HG03097 (cell line): ENCODE results near the gene CCDC85A.

ENCODE experiments used
- ATAC-seq: cut with Tn5 transposase; IDR thresholded peaks from one replicate; pipeline ENCODE4 v1.9.1; 2021; ENCODE audit not compliant: unreplicated experiment, low FRiP score

CCDC85A gene

GRCh38 chr2:56234241-56234640 lies 50.5 kb downstream of the CCDC85A start:
- no peak for ATAC-seq

GRCh38 chr2:56239030-56239429 lies 55.2 kb downstream of the CCDC85A start:
- no peak for ATAC-seq

- no peak for ATAC-seq
Measured at GRCh38 chr2:56239437-56239836, 55.6 kb downstream of the CCDC85A start.

- no peak for ATAC-seq
Measured at GRCh38 chr2:56240210-56240609, 56.4 kb downstream of the CCDC85A start.

GRCh38 chr2:56244506-56244905 lies 60.7 kb downstream of the CCDC85A start:
- no peak for ATAC-seq

- ATAC-seq: no peak
Measured at GRCh38 chr2:56244911-56245530, 61.2 kb downstream of the CCDC85A start.

- no peak for ATAC-seq
Measured at GRCh38 chr2:56248965-56249742, 65.4 kb downstream of the CCDC85A start.

- ATAC-seq: no peak
Measured at GRCh38 chr2:56250153-56250729, 66.5 kb downstream of the CCDC85A start.

GRCh38 chr2:56260415-56260814 lies 76.6 kb downstream of the CCDC85A start:
- no peak for ATAC-seq

GRCh38 chr2:56262241-56262640 lies 78.5 kb downstream of the CCDC85A start:
- no peak for ATAC-seq

- no peak for ATAC-seq
Measured at GRCh38 chr2:56263876-56264275, 80.1 kb downstream of the CCDC85A start.

GRCh38 chr2:56266761-56267414 lies 83.1 kb downstream of the CCDC85A start:
- no peak for ATAC-seq

GRCh38 chr2:56267415-56267788 lies 83.6 kb downstream of the CCDC85A start:
- ATAC-seq: no peak

- ATAC-seq: no peak
Measured at GRCh38 chr2:56268856-56269255, 85.1 kb downstream of the CCDC85A start.

GRCh38 chr2:56271275-56271674 lies 87.5 kb downstream of the CCDC85A start:
- ATAC-seq: no peak

- ATAC-seq: no peak
Measured at GRCh38 chr2:56285224-56285623, 101.4 kb downstream of the CCDC85A start.

- no peak for ATAC-seq
Measured at GRCh38 chr2:56286936-56287335, 103.1 kb downstream of the CCDC85A start.

- ATAC-seq: no peak
Measured at GRCh38 chr2:56287508-56287907, 103.7 kb downstream of the CCDC85A start.

- ATAC-seq: no peak
Measured at GRCh38 chr2:56287974-56288373, 104.2 kb downstream of the CCDC85A start.

- no peak for ATAC-seq
Measured at GRCh38 chr2:56288838-56289580, 105.2 kb downstream of the CCDC85A start.

GRCh38 chr2:56291711-56292110 lies 107.9 kb downstream of the CCDC85A start:
- ATAC-seq: no peak
